ENCODE measurements around the gene JAG2. TPM values are rescaled to one million over a fixed set of nuclear protein-coding genes. Genes with fewer than 3 reads are reported as not detected.

The JAG2 gene
- total RNA-seq, 4 donors from 2014 or later = 5.4 to 29.9 (median 6.6) TPM

- Histone ChIP-seq H3K36me3 (no peaks in the 10 kb centered on the region), H3K27ac (no peak overlapping the region), H3K4me3 (no peak overlapping the region), H3K27me3 (peaks cover 22% of the 10 kb centered on the region), H3K9me3 (no peaks in the 10 kb centered on the region), H3K4me1 (peaks cover 0 to 12% (median 7%) of the 10 kb centered on the region in 4 donors)
- WGBS, 2 donors (ENCODE audit: low coverage in 1 of 2) = 88% methylated on average over 13 of the region's 13 CpGs; no CpG with 5 or more reads in 1 of the 2 donors
- no peak for TF ChIP-seq CTCF (IDR thresholded peaks at IDR 0.05)
- no peak for TF ChIP-seq POLR2AphosphoS5 (IDR thresholded peaks at IDR 0.05)
- TF ChIP-seq EP300 (IDR thresholded peaks at IDR 0.05; ENCODE audit: low read depth) = no peak
- no peak for TF ChIP-seq POLR2A (IDR thresholded peaks at IDR 0.05)
- in situ Hi-C loops (cut with MboI; ENCODE audit: low pct_ligation_motif_present in 1 of 4, low pct_unique_long_range_greater_than_20kb in 1 of 4, low sequenced_read_pairs in 3 of 4) (no loop called here), intact Hi-C loops (cut with DNase I; ENCODE audit: low total_unique reads) (no loop called here)
- no peak for DNase-seq
Observed at GRCh38 chr14:105173145-105173544, 4.6 kb upstream of the JAG2 start.

GRCh38 chr14:105172476-105172875, 3.9 kb upstream of the JAG2 start:
- Histone ChIP-seq H3K27me3 (peaks cover 27% of the 10 kb centered on the region), H3K4me1 (peaks cover 0 to 17% (median 12%) of the 10 kb centered on the region in 4 donors), H3K36me3 (no peaks in the 10 kb centered on the region), H3K27ac (no peak overlapping the region), H3K9me3 (no peaks in the 10 kb centered on the region), H3K4me3 (no peak overlapping the region)
- no peak for DNase-seq
- in situ Hi-C loops (cut with MboI; ENCODE audit: low pct_ligation_motif_present in 1 of 4, low pct_unique_long_range_greater_than_20kb in 1 of 4, low sequenced_read_pairs in 3 of 4) = no loop called here
- 90% methylated on average over 7 of the region's 7 CpGs; no CpG with 5 or more reads in 1 of the 2 donors for whole genome bisulfite sequencing, 2 donors (ENCODE audit: low coverage in 1 of 2)
- no peak for TF ChIP-seq POLR2A (IDR thresholded peaks at IDR 0.05)
- no peak for TF ChIP-seq CTCF (IDR thresholded peaks at IDR 0.05)
- no peak for TF ChIP-seq POLR2AphosphoS5 (IDR thresholded peaks at IDR 0.05)
- TF ChIP-seq EP300 (IDR thresholded peaks at IDR 0.05; ENCODE audit: low read depth) = no peak
- intact Hi-C loops (cut with DNase I; ENCODE audit: low total_unique reads) = no loop called here

GRCh38 chr14:105171004-105171673, 2.6 kb upstream of the JAG2 start:
- Histone ChIP-seq H3K9me3 (no peaks in the 10 kb centered on the region), H3K27ac (no peak overlapping the region), H3K4me1 (peaks cover 0 to 21% (median 12%) of the 10 kb centered on the region in 4 donors), H3K36me3 (no peaks in the 10 kb centered on the region), H3K4me3 (no peak overlapping the region), H3K27me3 (peaks cover 35% of the 10 kb centered on the region)
- no peak for DNase-seq
- in situ Hi-C loops (cut with MboI; ENCODE audit: low pct_ligation_motif_present in 1 of 4, low pct_unique_long_range_greater_than_20kb in 1 of 4, low sequenced_read_pairs in 3 of 4) (no loop called here), intact Hi-C loops (cut with DNase I; ENCODE audit: low total_unique reads) (no loop called here)
- TF ChIP-seq CTCF (IDR thresholded peaks at IDR 0.05) (no peak), POLR2A (IDR thresholded peaks at IDR 0.05) (no peak)
- 35% methylated on average over 13 of the region's 19 CpGs; no CpG with 5 or more reads in 1 of the 2 donors for whole genome bisulfite sequencing, 2 donors (ENCODE audit: low coverage in 1 of 2)

GRCh38 chr14:105169776-105170655, 1.4 kb upstream of the JAG2 start:
- Histone ChIP-seq H3K27ac (no peak overlapping the region), H3K4me1 (peaks cover 0 to 26% (median 17%) of the 10 kb centered on the region in 4 donors), H3K4me3 (no peak overlapping the region), H3K36me3 (no peaks in the 10 kb centered on the region), H3K27me3 (peaks cover 35% of the 10 kb centered on the region), H3K9me3 (no peaks in the 10 kb centered on the region)
- no peak for DNase-seq
- 64% methylated on average over 21 of the region's 22 CpGs; no CpG with 5 or more reads in 1 of the 2 donors for WGBS, 2 donors (ENCODE audit: low coverage in 1 of 2)
- no peak for TF ChIP-seq POLR2A (IDR thresholded peaks at IDR 0.05)
- no peak for TF ChIP-seq POLR2AphosphoS5 (IDR thresholded peaks at IDR 0.05)
- no peak for TF ChIP-seq CTCF (IDR thresholded peaks at IDR 0.05)
- TF ChIP-seq EP300 (IDR thresholded peaks at IDR 0.05; ENCODE audit: low read depth) = no peak
- in situ Hi-C loops (cut with MboI; ENCODE audit: low pct_ligation_motif_present in 1 of 4, low pct_unique_long_range_greater_than_20kb in 1 of 4, low sequenced_read_pairs in 3 of 4) (no loop called here), intact Hi-C loops (cut with DNase I; ENCODE audit: low total_unique reads) (no loop called here)
